Neural cell (in vitro differentiated cells): ENCODE data around the gene ITGB2. TPM values are rescaled to one million over a fixed set of nuclear protein-coding genes. Genes with fewer than 3 reads are reported as not detected.

Experiments
- H2AFZ ChIP-seq: fragments of 200-600, 300-800 bp; sonication (generic), shearing (Covaris generic); 2 replicates; pipeline ENCODE4 v1.6.0; 2014; ENCODE audit warnings: low read depth, mild to moderate bottlenecking, antibody characterized with exemption, low read length, moderate library complexity
- H3F3A ChIP-seq: fragments of 200-600 bp; shearing (Covaris generic); 2 replicates; pipeline ENCODE4 v1.6.1; 2016; ENCODE audit warnings: mild to moderate bottlenecking, moderate library complexity, mixed read lengths, antibody characterized with exemption, low read length; ENCODE audit not compliant: insufficient read depth, poor library complexity, severe bottlenecking
- H3K27ac ChIP-seq: fragments of 200-600, 300-800 bp; sonication (generic), shearing (Covaris generic); 2 replicates; pipeline ENCODE4 v1.5.1; 2014; ENCODE audit warnings: mild to moderate bottlenecking, low read length, moderate library complexity
- H3K27me3 ChIP-seq: fragments of 300-800, 200-600 bp; sonication (generic), shearing (Covaris generic); 2 replicates; pipeline ENCODE4 v1.6.0; 2014; ENCODE audit warnings: mild to moderate bottlenecking, low read depth, low read length, moderate library complexity; ENCODE audit not compliant: insufficient read depth
- H3K36me3 ChIP-seq: fragments of 300-800, 200-600 bp; sonication (generic), shearing (Covaris generic); 2 replicates; pipeline ENCODE4 v1.5.1; 2014; ENCODE audit warnings: mild to moderate bottlenecking, antibody characterized with exemption, low read length, moderate library complexity; ENCODE audit not compliant: insufficient read depth
- H3K4me2 ChIP-seq: fragments of 300-800, 200-600 bp; sonication (generic), shearing (Covaris generic); 2 replicates; pipeline ENCODE4 v1.6.0; 2014; ENCODE audit warnings: mild to moderate bottlenecking, low read length
- H3K4me3 ChIP-seq: fragments of 300-800, 200-600 bp; sonication (generic), shearing (Covaris generic); 2 replicates; pipeline ENCODE4 v1.5.1; 2014; ENCODE audit warnings: mild to moderate bottlenecking, low read length, moderate library complexity
- H3K79me2 ChIP-seq: fragments of 200-600 bp; shearing (Covaris generic); replicated peaks from 2 replicates; pipeline ENCODE4 v1.6.0; 2014; ENCODE audit warnings: mild to moderate bottlenecking, low read length, moderate library complexity; ENCODE audit not compliant: insufficient read depth
- H3K9ac ChIP-seq: fragments of 300-800, 200-600 bp; sonication (generic), shearing (Covaris generic); 2 replicates; pipeline ENCODE4 v1.6.1; 2016; ENCODE audit warnings: mild to moderate bottlenecking, low read length, mixed read lengths
- H3K9me2 ChIP-seq: fragments of 200-600 bp; shearing (Covaris generic); 2 replicates; pipeline ENCODE4 v1.6.1; 2016; ENCODE audit warnings: mild to moderate bottlenecking, low read length, mixed read lengths; ENCODE audit not compliant: insufficient read depth
- H3K9me3 ChIP-seq: fragments of 200-600, 300-800 bp; sonication (generic), shearing (Covaris generic); 2 replicates; pipeline ENCODE4 v1.6.1; 2016; ENCODE audit warnings: mild to moderate bottlenecking, mixed run types, low read length, moderate library complexity, mixed read lengths
- H4K20me1 ChIP-seq: fragments of 200-600 bp; shearing (Covaris generic); 2 replicates; pipeline ENCODE4 v1.6.1; 2016; ENCODE audit warnings: mild to moderate bottlenecking, mixed run types; ENCODE audit not compliant: insufficient read depth
- EP300 ChIP-seq: fragments of 450-650 bp; conservative IDR thresholded peaks from 2 replicates; pipeline ENCODE4 v1.6.1; 2014; ENCODE audit warnings: antibody characterized with exemption, mild to moderate bottlenecking, moderate library complexity; ENCODE audit not compliant: poor library complexity, severe bottlenecking
- POLR2AphosphoS5 ChIP-seq: IDR thresholded peaks from 2 replicates; pipeline ENCODE4 v1.6.1; 2012
- RAD21 ChIP-seq: fragments of 450-650 bp; conservative IDR thresholded peaks from 2 replicates; pipeline ENCODE4 v1.6.1; 2014; ENCODE audit warnings: antibody characterized with exemption, mild to moderate bottlenecking, moderate library complexity
- SMC3 ChIP-seq: fragments of 450-650 bp; conservative IDR thresholded peaks from 2 replicates; pipeline ENCODE4 v1.6.1; 2014; ENCODE audit warnings: antibody characterized with exemption, mild to moderate bottlenecking, moderate library complexity; ENCODE audit not compliant: poor library complexity
- TAF1 ChIP-seq: IDR thresholded peaks from 2 replicates; pipeline ENCODE4 v1.6.1; 2012; ENCODE audit warnings: low read depth
- polyA plus RNA-seq: library from polyadenylated mRNA; depleted of rRNA; stranded (reverse); fragments of >200 nt; gene quantifications from 2 replicates; pipeline ENCODE4 v1.2.3, GENCODE V29; 2014
- TF ChIP-seq, protein P1 (sequence below): IDR thresholded peaks from 2 replicates; pipeline ENCODE4 v1.6.1; 2012; ENCODE audit warnings: borderline replicate concordance

ITGB2 gene
- polyA plus RNA-seq, 1 donor from 2014 or later: not detected

DNA sequence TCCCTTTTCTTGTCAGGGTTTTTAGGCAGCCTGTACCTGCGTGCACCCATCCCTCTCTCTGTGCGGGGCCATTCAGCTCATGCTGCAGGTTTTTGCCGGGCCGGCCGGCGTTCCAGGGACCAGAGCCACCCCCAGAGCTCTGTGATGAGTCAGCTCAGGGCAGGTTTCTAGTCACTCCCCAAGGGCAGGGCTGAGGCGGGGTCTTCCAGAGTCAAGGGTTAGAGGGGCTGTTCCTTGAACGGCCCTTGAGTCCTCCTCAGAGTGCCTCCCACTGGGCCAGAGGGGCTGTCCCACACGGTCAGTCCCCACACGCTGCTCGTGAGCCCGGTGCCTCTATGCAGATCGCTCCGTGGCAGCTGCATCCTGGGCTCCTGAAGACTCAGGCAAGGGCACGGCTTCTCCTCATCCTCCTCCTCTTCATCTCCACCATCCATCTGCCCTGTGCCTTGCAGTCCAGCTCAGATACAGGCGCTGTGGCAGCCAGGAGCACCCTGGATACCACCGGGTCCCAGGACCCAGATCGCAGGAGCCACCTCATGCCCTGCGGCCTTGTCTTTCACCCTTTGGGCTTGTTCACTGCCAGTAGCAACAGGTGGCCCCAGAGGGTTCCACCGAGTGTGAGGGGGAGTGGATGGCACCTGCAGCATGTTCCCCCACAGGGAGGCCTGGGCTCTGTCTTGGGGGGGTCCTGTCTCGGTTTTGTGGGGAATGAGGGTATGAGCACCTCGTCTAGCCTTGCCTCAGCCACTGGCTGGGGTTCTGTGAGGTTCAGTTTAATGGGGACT lies 36.5 kb upstream of the ITGB2 start:
- Histone ChIP-seq H3K79me2 (no peaks in the 10 kb centered on the region), H3K9me3 (no peaks in the 10 kb centered on the region), H3K4me3 (no peak overlapping the region), H2AFZ (no peak overlapping the region), H3K27ac (no peak overlapping the region), H3K36me3 (peaks cover 8% of the 10 kb centered on the region), H3K27me3 (no peaks in the 10 kb centered on the region), H3K9ac (no peak overlapping the region), H3K4me2 (no peak overlapping the region), H3K9me2 (no peaks in the 10 kb centered on the region), H3F3A (no peaks in the 10 kb centered on the region), H4K20me1 (no peaks in the 10 kb centered on the region)
- TF ChIP-seq TAF1: no peak
- TF ChIP-seq, protein P1, sequence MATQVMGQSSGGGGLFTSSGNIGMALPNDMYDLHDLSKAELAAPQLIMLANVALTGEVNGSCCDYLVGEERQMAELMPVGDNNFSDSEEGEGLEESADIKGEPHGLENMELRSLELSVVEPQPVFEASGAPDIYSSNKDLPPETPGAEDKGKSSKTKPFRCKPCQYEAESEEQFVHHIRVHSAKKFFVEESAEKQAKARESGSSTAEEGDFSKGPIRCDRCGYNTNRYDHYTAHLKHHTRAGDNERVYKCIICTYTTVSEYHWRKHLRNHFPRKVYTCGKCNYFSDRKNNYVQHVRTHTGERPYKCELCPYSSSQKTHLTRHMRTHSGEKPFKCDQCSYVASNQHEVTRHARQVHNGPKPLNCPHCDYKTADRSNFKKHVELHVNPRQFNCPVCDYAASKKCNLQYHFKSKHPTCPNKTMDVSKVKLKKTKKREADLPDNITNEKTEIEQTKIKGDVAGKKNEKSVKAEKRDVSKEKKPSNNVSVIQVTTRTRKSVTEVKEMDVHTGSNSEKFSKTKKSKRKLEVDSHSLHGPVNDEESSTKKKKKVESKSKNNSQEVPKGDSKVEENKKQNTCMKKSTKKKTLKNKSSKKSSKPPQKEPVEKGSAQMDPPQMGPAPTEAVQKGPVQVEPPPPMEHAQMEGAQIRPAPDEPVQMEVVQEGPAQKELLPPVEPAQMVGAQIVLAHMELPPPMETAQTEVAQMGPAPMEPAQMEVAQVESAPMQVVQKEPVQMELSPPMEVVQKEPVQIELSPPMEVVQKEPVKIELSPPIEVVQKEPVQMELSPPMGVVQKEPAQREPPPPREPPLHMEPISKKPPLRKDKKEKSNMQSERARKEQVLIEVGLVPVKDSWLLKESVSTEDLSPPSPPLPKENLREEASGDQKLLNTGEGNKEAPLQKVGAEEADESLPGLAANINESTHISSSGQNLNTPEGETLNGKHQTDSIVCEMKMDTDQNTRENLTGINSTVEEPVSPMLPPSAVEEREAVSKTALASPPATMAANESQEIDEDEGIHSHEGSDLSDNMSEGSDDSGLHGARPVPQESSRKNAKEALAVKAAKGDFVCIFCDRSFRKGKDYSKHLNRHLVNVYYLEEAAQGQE: no peak
- TF ChIP-seq SMC3: no peak

DNA sequence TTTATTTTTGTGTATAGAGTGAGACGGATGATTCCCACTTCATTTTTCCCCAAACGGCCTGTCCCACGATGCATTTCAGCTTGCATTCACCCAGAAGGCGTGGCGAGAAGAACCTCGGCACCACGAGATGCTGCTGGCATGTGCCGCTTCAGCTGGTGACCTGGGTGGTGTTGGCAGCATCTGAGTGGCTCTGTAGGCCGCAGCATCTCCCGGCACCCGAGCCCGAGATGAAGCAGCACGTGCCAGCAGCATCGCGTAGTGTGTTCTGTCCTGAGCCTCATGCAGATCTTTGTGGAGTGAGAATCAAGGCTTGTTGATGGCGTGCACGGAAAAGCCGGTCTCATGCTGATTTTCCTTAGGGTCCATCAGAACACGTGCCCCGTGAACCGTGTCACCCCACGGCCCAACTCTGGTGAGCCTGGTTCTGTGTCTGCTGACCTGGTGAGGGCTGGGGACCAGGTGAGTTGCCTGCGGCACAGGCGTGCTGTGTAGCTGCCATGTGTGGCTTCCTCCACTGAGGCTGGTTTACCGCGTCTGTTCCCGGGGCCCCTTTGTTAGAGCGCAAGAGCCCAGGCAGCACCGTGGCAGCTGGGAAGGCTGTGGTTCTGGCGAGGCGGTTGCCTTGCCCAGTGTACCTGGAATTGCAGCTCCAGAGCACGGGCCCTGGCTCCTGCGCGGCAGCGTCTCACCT lies 35.8 kb upstream of the ITGB2 start:
- no peaks in the 10 kb centered on the region for H3K27me3 ChIP-seq
- H3K9me3 ChIP-seq: no peaks in the 10 kb centered on the region
- H3K9ac ChIP-seq: no peak overlapping the region
- H3K9me2 ChIP-seq: no peaks in the 10 kb centered on the region
- H3K36me3 ChIP-seq: peaks cover 8% of the 10 kb centered on the region
- H3K4me3 ChIP-seq: no peak overlapping the region
- H3F3A ChIP-seq: no peaks in the 10 kb centered on the region
- no peak overlapping the region for H3K27ac ChIP-seq
- TF ChIP-seq EP300 (no peak), SMC3 (no peak), POLR2AphosphoS5 (no peak), RAD21 (no peak), TAF1 (no peak)
- TF ChIP-seq, protein P1: no peak
- no peaks in the 10 kb centered on the region for H4K20me1 ChIP-seq
- H3K4me2 ChIP-seq: no peak overlapping the region
- H3K79me2 ChIP-seq: no peaks in the 10 kb centered on the region
- no peak overlapping the region for H2AFZ ChIP-seq
